Fibroblast of mammary gland (primary cell): Measurements from ENCODE around the gene ACOT6.

Experiments used
- DNase-seq: peaks from one replicate; pipeline ENCODE4 v3.0.0-alpha.2; 2010; ENCODE audit warnings: low read depth
- H3K4me3 ChIP-seq: 2 replicates; pipeline ENCODE4 v1.5.1; 2011; ENCODE audit warnings: low read depth, mild to moderate bottlenecking, low read length, moderate library complexity; ENCODE audit not compliant: control insufficient read depth
- CTCF ChIP-seq: conservative IDR thresholded peaks from 2 replicates; pipeline ENCODE4 v1.5.1; 2011; ENCODE audit warnings: low read depth, low read length, inconsistent platforms; ENCODE audit not compliant: control insufficient read depth, insufficient read depth

ACOT6 gene

GRCh38 chr14:73613046-73613383 is 698 bp downstream of the ACOT6 start:
- peak overlapping the region; percentile 35 for H3K4me3 ChIP-seq
- no peak for DNase-seq
- no peak for TF ChIP-seq CTCF

GRCh38 chr14:73613419-73613963 is 1.2 kb downstream of the ACOT6 start:
- no peak for DNase-seq
- TF ChIP-seq CTCF = no peak
- H3K4me3 ChIP-seq = no peak overlapping the region

DNA sequence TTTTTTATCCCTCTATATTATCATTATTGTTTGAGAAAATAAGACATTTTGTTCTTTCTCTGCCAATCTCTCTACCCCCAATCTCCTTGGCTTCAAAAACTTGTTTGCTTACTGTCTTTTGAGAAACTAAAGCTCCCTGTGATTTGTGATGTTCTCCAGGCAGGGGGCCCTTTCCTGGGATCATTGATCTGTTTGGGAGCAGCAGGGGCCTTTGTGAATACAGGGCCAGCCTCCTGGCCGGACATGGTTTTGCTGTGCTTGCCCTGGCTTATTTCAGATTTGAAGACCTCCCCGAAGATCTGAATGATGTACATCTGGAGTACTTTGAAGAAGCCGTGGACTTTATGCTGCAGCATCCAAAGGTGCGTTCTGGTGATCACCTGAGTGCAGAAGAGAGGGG is 4.5 kb downstream of the ACOT6 start:
- no peak for DNase-seq
- H3K4me3 ChIP-seq = no peak overlapping the region
- TF ChIP-seq CTCF = no peak

GRCh38 chr14:73619524-73619923 is 7.2 kb downstream of the ACOT6 start:
- H3K4me3 ChIP-seq = no peak overlapping the region
- TF ChIP-seq CTCF = no peak
- DNase-seq = no peak

DNA sequence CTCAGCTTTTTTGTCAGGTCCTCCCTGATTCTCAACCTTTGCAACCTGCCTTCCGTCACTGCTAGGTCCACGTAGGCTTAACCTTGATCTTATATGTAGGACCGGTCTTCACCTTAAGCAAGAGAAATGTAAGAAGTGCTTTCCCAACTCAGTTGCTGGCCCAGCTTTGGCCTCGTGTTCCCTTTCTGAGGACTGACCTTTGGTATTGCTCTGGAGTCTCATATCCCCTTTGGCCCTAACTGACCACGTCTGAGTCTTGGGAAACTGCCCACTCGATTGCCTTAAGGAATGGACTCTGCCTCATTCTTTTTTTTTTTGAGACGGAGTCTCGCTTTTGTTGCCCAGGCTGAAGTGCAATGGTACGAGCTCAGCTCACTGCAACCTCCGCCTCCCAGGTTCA is 8.0 kb downstream of the ACOT6 start:
- no peak for TF ChIP-seq CTCF
- no peak for DNase-seq
- H3K4me3 ChIP-seq = no peak overlapping the region

GRCh38 chr14:73623504-73624054 is 11.3 kb downstream of the ACOT6 start:
- DNase-seq = no peak
- no peak for TF ChIP-seq CTCF
- no peak overlapping the region for H3K4me3 ChIP-seq

DNA sequence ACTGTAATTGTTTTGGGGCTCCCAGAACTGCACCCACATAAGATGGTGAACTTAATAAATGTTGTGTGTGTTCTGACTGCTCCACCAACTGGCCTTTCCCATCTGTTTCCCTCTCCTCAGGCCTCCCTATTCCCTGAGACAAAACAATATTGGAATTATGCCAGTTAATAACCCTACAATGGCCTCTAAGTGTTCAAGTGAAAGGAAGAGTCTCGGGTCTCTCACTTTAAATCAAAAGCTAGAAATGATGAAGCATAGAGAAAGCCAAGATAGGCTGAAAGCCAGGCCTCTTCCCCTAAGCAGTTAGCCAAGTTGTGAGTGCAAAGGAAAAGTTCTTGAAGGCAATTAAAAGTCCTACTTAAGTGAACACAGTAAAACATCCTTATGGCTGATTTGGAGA is 13.4 kb downstream of the ACOT6 start:
- no peak for TF ChIP-seq CTCF
- DNase-seq = no peak
- H3K4me3 ChIP-seq = no peak overlapping the region
